HG03060 (cell line): Measurements from ENCODE around the gene KCNIP3.
A peak's percentile ranks its signal among the peaks of the same experiment; 100 is the strongest.
"Not testable (repeated sequence)": the region's sequence is repeated elsewhere in the genome, so short reads cannot be mapped to it uniquely, and the experiment has no call there.

ENCODE experiments used
- ATAC-seq: cut with Tn5 transposase; IDR thresholded peaks from one replicate; pipeline ENCODE4 v1.9.1; 2021; ENCODE audit warnings: low read depth, moderate number of reproducible peaks; ENCODE audit not compliant: unreplicated experiment

The KCNIP3 gene

DNA sequence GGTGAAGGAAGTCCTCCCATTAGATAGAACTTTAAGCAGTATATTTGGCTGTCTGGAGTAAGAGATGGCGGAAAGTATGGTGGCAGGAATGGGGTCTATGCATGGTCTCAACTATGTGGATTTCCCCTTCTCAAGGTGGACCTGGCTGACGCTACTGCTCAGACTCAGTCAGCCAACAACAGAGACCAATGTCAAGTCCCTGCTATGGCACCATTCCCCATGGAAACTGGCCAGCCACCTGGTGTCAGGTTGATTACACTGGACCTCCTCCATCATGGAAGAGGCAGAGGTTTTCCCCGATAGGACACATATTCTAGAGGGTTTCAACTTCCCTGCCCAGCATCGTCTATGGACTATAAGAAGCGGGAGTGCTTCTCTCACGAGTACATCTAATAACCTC lies 96.8 kb downstream of the KCNIP3 start:
- ATAC-seq, result no peak

DNA sequence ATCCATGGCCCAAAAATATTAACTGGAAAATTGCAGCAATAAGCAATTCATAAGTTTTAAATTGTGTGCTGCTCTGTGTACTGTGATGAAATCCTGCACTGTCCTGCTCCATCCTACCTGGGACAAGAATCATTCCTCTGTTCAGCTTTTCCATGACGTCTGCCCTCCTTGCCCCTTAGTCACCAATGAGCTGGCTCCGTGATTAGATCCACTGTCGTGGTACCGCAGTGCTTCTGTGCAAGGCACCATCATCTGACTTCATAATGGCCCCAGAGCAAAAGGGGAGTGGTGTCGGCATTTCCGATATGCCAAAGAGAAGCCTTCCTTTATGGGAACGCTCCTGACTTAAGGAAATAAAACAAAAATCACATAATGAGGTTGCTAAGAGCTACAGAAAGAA lies 101.9 kb downstream of the KCNIP3 start:
- no peak for ATAC-seq

GRCh38 chr2:95401480-95401879 lies 104.3 kb downstream of the KCNIP3 start:
- ATAC-seq, result no peak

DNA sequence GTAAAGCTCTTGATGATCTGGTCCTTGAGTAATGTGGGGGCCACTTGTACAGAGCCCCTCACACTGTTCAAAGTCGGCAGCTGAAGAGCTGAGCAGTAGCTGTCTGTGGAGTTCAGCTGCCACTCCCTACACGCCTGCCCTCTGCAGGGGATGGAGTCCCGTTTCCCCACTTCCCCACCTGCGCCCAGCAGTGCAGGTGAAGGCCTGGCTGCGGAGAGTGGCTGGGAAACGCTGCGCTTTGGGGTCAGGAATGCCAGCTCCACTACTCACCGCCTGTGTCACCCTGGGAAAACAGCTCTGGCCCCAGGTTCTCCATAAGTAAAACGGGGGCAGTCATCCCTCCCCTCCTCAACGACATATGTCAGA lies 104.8 kb downstream of the KCNIP3 start:
- peak; percentile 3 for ATAC-seq

DNA sequence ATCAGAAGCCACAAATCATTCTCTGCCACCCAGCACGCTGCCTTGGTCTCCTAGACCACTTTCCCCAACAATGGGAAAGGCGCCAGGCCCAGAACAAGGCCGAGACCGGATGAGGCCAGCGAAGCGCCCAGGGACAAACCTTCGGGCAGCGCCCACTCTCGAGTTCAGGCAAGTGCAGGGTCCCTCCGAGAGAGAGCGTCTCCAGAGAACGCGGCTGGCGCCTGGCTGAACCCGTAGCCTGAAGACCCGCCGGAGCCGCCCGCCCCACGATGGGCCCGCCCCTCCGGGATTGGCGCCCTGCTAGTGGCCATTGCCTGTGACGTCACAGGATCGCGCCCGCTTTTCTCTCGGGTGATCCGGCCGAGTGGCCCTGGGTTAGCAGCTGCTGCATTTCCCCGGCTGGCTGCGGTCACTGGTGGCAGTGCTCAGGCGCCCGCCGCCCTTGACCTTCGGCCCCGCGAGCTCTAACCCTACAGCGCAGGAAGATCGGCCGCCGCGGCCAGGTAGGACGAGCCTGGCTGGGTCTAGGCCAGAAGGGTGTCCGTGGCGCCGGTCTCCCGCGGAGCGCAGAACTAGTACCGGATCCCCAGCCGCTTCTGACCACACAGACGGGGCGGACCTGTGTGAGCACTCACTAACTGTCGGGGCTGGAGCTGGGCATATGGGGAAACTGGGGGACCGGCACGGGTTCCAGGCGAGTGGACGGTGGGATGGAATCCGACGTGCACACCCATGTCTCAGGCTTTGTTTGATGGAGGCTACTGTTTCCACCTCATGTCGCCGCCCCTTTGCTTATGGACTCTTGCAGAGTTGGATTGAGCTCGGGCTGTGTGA lies 105.4 kb downstream of the KCNIP3 start, which contains the start of gene FAHD2A:
FAHD2A (plus strand) TSS at position 339 of the 834 bp plus-strand sequence. CDS start 2,851 bp downstream, outside the sequence.
- peak; percentile 85 for ATAC-seq

DNA sequence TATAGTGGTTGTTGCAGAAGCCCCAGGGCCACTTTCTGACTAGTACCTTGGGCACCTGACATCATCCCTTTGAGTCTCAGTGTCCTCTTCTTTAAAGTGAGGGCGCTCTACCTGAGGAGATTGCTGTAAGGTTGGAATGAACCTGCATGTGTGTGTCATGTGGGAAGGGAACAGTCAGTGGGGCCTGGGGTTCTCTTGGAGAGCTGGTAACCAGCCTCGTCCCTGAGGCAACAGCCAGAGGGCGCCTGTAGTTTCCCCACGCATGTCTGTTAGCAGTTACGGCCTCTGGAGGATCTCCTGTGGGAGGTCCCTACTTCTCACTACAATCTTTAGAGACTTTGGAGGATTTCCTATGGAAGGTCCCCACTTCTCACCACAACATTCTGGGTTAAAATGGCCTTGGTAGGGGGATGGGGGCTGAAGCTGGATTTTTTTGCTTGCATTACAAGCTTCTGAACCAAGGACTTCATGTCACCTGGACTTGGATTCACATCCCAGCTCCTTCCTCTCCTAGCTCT lies 106.1 kb downstream of the KCNIP3 start:
- ATAC-seq, result not testable (repeated sequence)

DNA sequence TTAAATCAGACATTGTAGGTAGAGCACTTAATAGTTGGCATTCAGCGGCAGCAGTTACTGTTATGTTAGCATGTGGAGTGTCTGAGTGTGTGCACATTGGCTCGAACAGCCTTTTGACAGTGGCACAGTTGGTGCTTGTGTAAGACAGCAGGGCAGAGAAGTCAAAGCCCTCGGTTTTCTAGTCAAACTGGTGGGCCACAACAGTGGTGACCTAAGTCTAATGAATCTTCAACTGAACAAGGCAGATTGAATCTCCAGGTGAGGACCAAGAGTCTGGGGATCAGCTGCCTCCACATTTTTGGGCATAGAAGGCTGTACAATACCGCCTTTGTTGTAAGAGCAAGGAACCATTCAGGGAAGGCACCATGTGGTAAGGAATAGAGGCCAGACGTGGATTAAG lies 106.7 kb downstream of the KCNIP3 start:
- not testable (repeated sequence) for ATAC-seq

DNA sequence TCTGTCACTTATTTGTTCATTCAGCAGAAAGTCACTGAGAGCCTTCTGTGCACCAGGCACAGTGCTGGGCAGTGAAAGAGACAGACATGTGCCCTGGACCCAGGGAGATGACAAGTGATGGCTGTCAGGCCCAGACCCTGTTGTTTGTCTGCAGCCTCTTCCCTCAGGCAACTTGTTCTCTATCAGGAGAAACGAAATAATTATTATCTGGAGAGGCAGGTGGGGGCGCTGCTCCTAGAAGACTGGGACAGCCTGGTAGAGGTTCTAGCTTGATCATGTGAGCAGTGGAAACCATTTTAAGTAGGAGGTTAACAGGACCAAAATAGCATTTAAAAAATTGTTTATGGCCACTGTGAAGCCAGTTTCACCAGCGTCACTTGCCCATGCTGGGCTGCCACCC lies 107.5 kb downstream of the KCNIP3 start:
- not testable (repeated sequence) for ATAC-seq

DNA sequence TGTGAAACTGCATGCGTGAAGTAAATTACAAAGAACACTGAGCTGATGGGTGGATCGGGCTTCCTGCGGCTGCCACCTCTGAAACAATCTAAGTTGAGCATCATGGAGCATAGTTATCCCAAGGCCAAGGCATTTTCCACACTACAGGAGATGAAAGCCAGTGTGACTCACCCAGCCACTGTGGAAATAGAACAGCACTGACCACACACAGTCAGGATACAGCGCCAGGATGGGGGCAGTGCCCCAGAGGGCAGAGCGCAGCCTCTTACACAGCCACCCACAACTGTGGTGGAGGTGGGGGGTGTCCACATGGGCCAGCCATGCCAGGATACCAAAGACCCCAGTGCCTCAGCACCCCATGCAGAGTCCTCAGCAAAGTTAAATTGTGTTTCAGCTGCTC lies 114.1 kb downstream of the KCNIP3 start:
- not testable (repeated sequence) for ATAC-seq

DNA sequence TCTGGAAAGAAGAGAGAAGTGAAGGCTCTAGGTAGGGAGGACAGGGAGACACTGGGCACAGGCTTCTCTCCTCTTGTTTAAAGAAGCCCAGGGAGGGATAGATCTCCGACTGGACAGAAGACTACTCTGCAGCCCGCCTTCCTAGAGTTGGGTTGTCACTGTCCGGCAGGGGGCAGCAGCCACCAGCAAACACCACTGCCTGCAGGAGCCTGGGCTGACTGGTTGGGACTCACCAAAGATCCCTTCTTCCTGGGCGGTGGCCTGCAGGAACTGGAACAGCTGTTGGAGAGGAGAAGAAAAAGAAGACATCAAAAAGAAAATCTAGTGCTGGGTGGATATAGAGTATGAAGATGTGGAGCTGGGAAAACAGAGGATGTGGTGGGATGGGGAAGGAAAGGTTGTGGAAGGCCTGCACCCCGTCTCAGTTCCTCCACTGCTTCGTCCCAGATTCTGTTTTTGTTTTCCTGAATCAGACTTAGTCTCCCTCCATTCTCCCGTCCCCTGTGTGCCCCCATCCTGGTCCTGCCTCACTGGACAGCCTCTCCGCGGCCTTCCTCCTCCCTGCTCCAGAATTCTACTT lies 117.0 kb downstream of the KCNIP3 start:
- not testable (repeated sequence) for ATAC-seq

GRCh38 chr2:95415138-95415537 lies 118.0 kb downstream of the KCNIP3 start:
- ATAC-seq, result not testable (repeated sequence)

DNA sequence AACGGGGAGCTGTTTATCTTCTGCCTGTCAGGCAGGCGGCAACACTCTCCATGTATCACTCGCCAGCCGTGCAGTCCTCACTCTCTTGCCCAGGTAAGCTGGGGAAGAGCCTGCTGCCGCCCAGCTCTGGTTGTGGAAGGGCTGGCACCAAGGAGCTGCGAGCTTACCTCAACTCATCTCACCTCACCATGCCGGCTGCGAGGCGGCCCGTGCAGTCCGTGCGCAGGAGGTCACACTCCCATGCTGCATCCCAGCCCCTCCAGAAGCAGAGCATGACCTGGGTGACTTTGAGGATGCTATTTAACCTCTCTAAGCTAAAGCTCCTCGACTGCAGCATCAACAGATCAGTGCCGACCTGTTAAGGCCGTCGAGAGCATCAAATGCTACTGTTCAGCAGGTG lies 118.4 kb downstream of the KCNIP3 start:
- not testable (repeated sequence) for ATAC-seq

DNA sequence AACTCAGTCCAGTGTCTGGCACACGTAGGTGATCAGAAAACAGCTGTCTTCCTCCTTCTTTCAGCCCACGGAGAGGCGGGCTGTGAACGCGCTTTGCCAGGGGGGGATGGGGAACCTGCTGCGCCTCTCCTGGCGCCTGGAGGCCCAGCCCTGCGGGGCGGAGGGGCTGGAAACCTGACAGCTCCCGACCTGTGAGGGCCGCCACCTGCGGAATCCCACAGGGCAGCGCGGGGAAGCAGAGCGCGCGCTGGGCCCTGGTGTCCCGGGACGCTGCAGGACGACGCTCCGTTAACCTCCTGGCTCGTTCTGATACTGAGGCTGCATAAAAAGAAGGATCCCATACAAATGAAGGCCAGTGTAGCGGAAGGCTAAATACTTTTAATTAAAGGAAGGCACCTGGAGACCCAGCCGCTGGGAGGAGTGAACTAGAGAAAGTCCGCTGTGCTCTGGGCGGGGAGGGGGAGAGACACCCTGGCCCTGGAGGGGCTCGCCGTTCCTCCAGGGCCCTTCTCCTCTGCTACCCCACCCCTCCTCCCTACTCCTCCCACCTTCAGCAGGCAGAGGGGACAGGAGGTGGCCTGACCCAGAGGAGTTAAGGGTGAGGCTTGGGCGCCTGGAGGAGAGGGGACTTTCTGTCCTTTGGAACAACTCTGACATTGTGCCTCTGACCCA lies 130.2 kb downstream of the KCNIP3 start:
- not testable (repeated sequence) for ATAC-seq

- ATAC-seq, result not testable (repeated sequence)
These were observed 132.8 kb downstream of the KCNIP3 start for GRCh38 chr2:95429748-95430467.

GRCh38 chr2:95433373-95433772 lies 136.2 kb downstream of the KCNIP3 start:
- ATAC-seq, result not testable (repeated sequence)

DNA sequence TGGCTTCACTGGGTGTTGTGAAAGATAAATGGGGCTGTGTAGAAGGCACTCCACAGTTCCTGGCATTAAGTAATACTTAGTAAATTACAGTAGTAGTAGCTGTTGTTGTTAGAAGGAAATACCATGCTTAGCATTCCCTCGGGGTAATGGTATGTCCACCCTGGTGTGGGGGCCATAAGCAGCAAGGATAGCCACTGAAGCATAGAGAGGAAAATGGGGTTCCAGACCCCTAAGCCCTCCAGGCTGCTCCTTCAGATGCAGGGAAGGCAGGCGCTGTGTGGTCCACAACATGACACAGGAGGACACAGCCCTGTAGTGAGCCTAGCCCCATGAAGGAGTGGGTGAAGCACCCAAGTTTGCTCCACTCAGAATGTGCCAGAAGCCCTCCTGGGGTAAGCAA lies 136.8 kb downstream of the KCNIP3 start:
- not testable (repeated sequence) for ATAC-seq

DNA sequence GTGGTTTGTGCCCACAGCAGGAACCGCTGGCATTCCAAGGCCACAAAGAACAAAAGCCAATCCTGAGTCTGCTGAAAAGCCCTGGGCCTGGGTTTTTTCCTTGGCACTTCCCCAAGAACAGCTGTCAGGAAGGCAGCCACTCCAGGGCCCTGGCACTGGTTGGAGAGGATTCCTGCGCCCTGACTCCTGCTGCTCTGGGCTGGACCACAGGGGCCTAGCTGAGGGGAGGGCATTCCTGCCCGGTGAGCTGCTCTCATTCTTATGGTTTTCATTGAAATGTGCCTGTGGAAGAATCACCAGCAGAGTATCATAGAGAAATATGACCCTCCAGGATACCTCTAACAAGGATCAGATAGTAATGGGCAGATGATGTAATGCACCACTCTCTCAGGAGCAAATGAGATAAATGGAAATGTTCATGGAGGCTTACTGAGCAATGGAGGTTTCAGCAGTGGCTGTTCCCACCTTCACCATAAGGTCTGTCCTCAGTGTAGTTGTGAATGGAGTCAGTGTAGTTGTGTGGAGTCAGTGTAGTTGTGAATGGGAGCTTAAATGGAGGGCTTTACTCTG lies 137.4 kb downstream of the KCNIP3 start:
- not testable (repeated sequence) for ATAC-seq

DNA sequence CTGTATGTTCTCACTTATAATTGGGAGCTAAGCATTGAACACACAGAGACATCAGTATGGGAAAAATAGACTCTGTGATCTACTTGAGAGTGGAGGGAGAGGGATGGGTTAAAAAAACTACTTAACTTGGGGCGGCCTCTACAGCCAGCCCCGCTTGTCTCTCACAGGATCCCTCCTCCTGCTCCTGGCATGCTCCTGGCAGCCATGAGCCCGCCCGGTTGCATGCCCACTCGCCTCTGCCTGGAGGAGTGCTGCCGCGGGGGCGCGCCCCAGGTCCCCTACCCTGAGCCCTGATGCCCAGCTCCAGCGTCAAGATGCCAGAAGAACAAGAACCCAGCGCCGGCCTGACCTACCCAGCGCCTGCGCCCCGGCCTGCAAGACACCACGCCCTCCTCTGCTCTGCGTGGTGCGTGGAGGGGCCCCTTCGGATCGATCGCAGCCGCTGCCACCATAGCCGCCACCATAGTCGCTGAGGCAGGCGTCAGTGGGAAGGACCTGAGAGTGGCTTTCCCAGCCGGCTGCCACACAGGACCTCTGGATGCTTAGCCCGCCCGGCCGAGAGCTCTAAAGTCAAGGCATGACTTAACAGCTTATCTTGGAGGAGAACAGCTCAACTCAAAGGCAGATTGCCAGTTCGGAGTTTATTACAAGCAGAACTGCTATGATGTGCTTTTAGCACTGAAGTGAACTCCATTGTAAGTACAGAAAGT lies 138.2 kb downstream of the KCNIP3 start:
- not testable (repeated sequence) for ATAC-seq
